ENCODE data around the gene OR13C5. TPM values are rescaled to one million over a fixed set of nuclear protein-coding genes. Genes with fewer than 3 reads are reported as not detected.
A peak's percentile ranks its signal among the peaks of the same experiment; 100 is the strongest.
"Not testable (repeated sequence)": the region's sequence is repeated elsewhere in the genome, so short reads cannot be mapped to it uniquely, and the experiment has no call there.

OR13C5 gene, protein sequence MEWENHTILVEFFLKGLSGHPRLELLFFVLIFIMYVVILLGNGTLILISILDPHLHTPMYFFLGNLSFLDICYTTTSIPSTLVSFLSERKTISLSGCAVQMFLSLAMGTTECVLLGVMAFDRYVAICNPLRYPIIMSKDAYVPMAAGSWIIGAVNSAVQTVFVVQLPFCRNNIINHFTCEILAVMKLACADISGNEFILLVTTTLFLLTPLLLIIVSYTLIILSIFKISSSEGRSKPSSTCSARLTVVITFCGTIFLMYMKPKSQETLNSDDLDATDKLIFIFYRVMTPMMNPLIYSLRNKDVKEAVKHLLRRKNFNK
- polyA plus RNA-seq = not detected

DNA sequence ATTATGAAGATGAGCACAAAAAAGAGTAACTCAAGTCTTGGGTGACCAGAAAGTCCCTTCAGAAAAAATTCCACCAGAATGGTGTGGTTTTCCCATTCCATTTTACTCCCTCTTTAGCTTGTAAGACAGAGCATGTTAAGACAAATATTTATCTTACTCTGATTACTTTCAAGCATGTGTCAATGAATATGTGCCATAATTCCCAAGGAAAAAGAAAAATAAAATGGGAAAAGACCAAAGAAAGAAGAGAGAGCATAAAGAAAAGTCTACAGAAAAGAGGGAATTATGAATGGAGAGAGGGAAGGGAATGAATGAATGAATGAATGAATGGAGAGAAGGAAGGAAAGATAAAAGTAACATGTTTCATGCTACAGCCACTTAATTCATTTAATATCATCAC is at the start of gene OR13C5:
Gene OR13C5 (minus strand): TSS at position 101 of the 400 bp plus-strand sequence. CDS start 0 bp downstream, at position 101.
- not testable (repeated sequence) for H3K4me1 Mint-ChIP-seq, H3K27me3 Mint-ChIP-seq, H3K36me3 Mint-ChIP-seq, H3K4me3 Mint-ChIP-seq, H3K9me3 Mint-ChIP-seq, H3K27ac Mint-ChIP-seq

DNA sequence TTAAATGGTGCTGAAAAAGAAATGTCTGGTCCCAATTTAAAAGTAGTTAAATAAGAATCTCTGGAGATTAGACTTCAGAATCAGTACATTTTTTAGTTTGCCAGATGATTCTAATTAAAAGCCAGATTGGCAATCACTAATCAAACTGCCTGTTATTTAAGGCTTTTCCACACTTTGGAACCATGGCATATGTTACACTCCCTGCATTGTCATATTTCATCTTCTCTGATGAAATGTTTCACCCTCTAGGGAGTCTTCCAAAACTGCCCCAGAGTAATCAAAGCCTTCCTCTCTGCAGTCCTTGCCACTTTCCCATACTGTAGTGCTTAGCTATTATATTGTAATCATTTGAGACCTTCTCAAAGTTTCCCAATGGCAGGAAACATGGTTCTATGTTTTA is 36.2 kb upstream of the OR13C5 start:
- Mint-ChIP-seq H3K4me3 (no peak overlapping the region), H3K9me3 (peaks cover 3 to 16% (median 10%) of the 10 kb centered on the region in 3 donors), H3K36me3 (peaks cover 3% of the 10 kb centered on the region), H3K4me1 (no peaks in the 10 kb centered on the region), H3K27ac (no peak overlapping the region), H3K27me3 (no peaks in the 10 kb centered on the region)

- H3K9me3 Mint-ChIP-seq = peaks cover 0 to 7% (median 7%) of the 10 kb centered on the region in 3 donors
- H3K36me3 Mint-ChIP-seq = peaks cover 3% of the 10 kb centered on the region
- H3K27me3 Mint-ChIP-seq = no peaks in the 10 kb centered on the region
- H3K4me3 Mint-ChIP-seq = no peak overlapping the region
- no peak overlapping the region for H3K27ac Mint-ChIP-seq
- no peaks in the 10 kb centered on the region for H3K4me1 Mint-ChIP-seq
These were observed 34.8 kb upstream of the OR13C5 start for GRCh38 chr9:104633976-104634520.

- not testable (repeated sequence) for H3K4me3 Mint-ChIP-seq, H3K4me1 Mint-ChIP-seq, H3K27me3 Mint-ChIP-seq, H3K36me3 Mint-ChIP-seq, H3K27ac Mint-ChIP-seq
- peaks cover 4 to 15% (median 5%) of the 10 kb centered on the region in 3 donors for H3K9me3 Mint-ChIP-seq
These were observed 26.8 kb upstream of the OR13C5 start for GRCh38 chr9:104625964-104626363.

GRCh38 chr9:104618104-104618503 is 18.9 kb upstream of the OR13C5 start, which contains the start of gene OR13C9:
Gene OR13C9 (minus strand): TSS chr9:104618204. CDS start chr9:104618204, 0 bp downstream.
- Mint-ChIP-seq H3K9me3 (peaks cover 0 to 2% (median 0%) of the 10 kb centered on the region in 3 donors), H3K27me3 (no peaks in the 10 kb centered on the region)

GRCh38 chr9:104617418-104617817 is 18.2 kb upstream of the OR13C5 start:
- Mint-ChIP-seq H3K27me3 (no peaks in the 10 kb centered on the region), H3K27ac (no peak overlapping the region), H3K4me3 (peak overlapping the region in 1 of 4 donors; percentile 19), H3K4me1 (no peaks in the 10 kb centered on the region), H3K36me3 (no peaks in the 10 kb centered on the region), H3K9me3 (no peaks in the 10 kb centered on the region)

More at GRCh38 chr9:104618104-104618503, 18.9 kb upstream of the OR13C5 start, which contains the start of gene OR13C9:
- no peaks in the 10 kb centered on the region for H3K4me1 Mint-ChIP-seq
- no peak within 1 kb of the TSS for H3K27ac Mint-ChIP-seq
- H3K36me3 Mint-ChIP-seq = no peaks in the 10 kb centered on the region
- H3K4me3 Mint-ChIP-seq = peak within 1 kb of the TSS in 1 of 4 donors; percentile 19

- H3K36me3 Mint-ChIP-seq = no peaks in the 10 kb centered on the region
- H3K4me1 Mint-ChIP-seq = no peaks in the 10 kb centered on the region
- H3K4me3 Mint-ChIP-seq = no peak overlapping the region
- H3K27ac Mint-ChIP-seq = no peak overlapping the region
- H3K9me3 Mint-ChIP-seq = no peaks in the 10 kb centered on the region
- H3K27me3 Mint-ChIP-seq = no peaks in the 10 kb centered on the region
These were observed 12.0 kb upstream of the OR13C5 start for GRCh38 chr9:104611213-104611612.

- H3K9me3 Mint-ChIP-seq = no peaks in the 10 kb centered on the region
- no peak overlapping the region for H3K4me3 Mint-ChIP-seq
- H3K27ac Mint-ChIP-seq = no peak overlapping the region
- H3K4me1 Mint-ChIP-seq = no peaks in the 10 kb centered on the region
- no peaks in the 10 kb centered on the region for H3K36me3 Mint-ChIP-seq
- H3K27me3 Mint-ChIP-seq = no peaks in the 10 kb centered on the region
These were observed 9.1 kb upstream of the OR13C5 start for GRCh38 chr9:104608336-104608735.

DNA sequence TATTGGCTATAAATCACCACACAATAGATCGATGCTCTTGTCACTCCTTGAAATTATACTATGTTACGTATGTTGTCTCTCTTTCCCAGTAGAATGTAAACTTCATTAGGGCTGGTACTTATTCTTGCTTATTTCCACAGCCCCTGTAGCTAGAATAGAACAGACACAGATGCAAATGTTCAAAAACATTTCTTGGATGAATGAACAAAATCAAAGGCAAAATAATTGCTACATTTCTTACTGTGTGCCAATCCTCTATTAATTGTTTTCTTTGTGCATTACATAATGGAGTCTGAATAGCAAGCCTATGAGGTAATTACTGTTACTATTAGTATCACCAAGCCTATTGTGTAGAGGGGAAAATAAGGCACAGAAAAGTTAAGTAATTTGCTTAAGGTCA is 6.9 kb upstream of the OR13C5 start:
- no peaks in the 10 kb centered on the region for H3K4me1 Mint-ChIP-seq
- H3K27me3 Mint-ChIP-seq = no peaks in the 10 kb centered on the region
- H3K36me3 Mint-ChIP-seq = no peaks in the 10 kb centered on the region

GRCh38 chr9:104605527-104605926 is 6.3 kb upstream of the OR13C5 start, which contains the start of gene OR13C2:
Gene OR13C2 (minus strand): TSS chr9:104605627. CDS start chr9:104605627, 0 bp downstream.
- H3K4me1 Mint-ChIP-seq, H3K9me3 Mint-ChIP-seq, H3K36me3 Mint-ChIP-seq, H3K4me3 Mint-ChIP-seq, H3K27me3 Mint-ChIP-seq, H3K27ac Mint-ChIP-seq: not testable (repeated sequence)

More for the DNA sequence above, 6.9 kb upstream of the OR13C5 start:
- no peaks in the 10 kb centered on the region for H3K9me3 Mint-ChIP-seq
- H3K27ac Mint-ChIP-seq = no peak overlapping the region
- no peak overlapping the region for H3K4me3 Mint-ChIP-seq

DNA sequence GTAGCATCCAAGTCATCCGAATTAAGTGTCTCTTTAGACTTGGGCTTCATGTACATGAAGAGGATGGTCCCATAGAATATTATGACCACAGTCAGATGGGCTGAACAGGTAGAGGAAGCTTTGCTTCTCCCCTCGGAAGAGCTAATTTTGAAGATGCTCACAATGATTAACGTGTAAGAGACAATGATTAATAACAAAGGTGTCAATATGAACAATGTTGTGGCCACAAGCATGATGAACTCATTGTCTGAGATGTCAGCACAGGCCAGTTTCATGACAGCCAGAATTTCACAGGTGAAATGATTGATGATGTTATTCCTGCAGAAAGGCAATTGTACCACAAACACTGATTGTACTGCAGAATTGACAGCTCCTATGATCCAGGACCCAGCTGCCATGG is 5.6 kb upstream of the OR13C5 start:
- no peaks in the 10 kb centered on the region for H3K36me3 Mint-ChIP-seq
- no peaks in the 10 kb centered on the region for H3K9me3 Mint-ChIP-seq
- no peak overlapping the region for H3K4me3 Mint-ChIP-seq
- H3K27me3 Mint-ChIP-seq = no peaks in the 10 kb centered on the region
- no peak overlapping the region for H3K27ac Mint-ChIP-seq
- H3K4me1 Mint-ChIP-seq = no peaks in the 10 kb centered on the region

DNA sequence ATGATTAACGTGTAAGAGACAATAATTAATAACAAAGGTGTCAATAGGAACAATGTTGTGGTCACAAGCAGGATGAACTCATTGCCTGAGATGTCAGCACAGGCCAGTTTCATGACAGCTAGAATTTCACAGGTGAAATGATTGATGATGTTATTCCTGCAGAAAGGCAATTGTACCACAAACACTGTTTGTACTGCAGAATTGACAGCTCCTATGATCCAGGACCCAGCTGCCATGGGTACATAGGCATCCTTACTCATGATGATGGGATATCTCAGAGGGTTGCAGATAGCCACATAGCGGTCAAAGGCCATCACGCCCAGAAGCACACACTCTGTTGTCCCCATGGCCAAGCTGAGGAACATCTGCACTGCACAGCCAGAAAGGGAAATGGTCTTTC is 464 bp downstream of the OR13C5 start:
- not testable (repeated sequence) for H3K27me3 Mint-ChIP-seq, H3K4me1 Mint-ChIP-seq, H3K36me3 Mint-ChIP-seq, H3K4me3 Mint-ChIP-seq, H3K9me3 Mint-ChIP-seq, H3K27ac Mint-ChIP-seq

DNA sequence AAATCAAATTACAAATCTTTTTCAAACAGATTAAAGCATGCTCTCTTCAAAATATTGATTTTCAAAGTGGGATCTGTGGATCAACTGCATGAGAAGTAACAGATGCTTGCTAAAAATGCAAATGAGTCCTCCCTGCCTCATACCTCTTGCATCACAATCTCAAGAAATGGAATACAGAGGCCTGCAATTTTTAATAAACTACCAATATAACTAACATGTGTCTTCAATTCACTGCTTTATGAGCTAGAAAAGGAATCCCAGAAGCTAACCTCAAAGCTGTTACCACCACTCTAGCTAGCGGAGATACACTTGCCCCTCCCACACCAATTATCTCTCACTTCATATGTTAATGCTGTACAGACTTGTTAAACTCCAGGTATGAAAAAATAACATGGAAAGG is 9.6 kb downstream of the OR13C5 start:
- Mint-ChIP-seq H3K36me3 (no peaks in the 10 kb centered on the region), H3K4me3 (no peak overlapping the region), H3K27me3 (no peaks in the 10 kb centered on the region), H3K4me1 (peaks cover 0 to 2% (median 0%) of the 10 kb centered on the region in 3 donors), H3K9me3 (peaks cover 4 to 5% (median 4%) of the 10 kb centered on the region in 3 donors), H3K27ac (no peak overlapping the region)

- H3K9me3 Mint-ChIP-seq = no peaks in the 10 kb centered on the region
- H3K27ac Mint-ChIP-seq = no peak overlapping the region
These were observed 12.6 kb downstream of the OR13C5 start for GRCh38 chr9:104586496-104587180.

DNA sequence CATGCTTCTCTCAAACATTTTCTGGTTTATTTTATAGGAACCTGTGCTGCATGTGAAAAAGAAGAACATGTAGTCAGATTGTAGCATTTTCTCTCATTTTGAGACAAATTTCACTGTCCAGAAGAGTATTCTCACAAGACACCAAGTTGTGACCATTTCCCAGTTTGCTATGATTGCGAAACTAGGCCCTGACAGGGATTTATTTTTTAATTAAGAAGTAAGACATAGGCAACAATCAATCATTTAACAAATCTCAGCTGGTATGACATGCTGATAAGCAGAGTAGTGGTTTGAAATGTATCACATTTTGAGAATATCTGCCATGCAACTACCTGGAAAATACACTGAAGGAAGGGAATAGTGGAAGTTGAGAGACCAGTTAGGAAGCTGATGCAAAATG is 18.7 kb downstream of the OR13C5 start:
- no peak overlapping the region for H3K4me3 Mint-ChIP-seq
- H3K27me3 Mint-ChIP-seq = no peaks in the 10 kb centered on the region
- H3K9me3 Mint-ChIP-seq = no peaks in the 10 kb centered on the region
- no peaks in the 10 kb centered on the region for H3K4me1 Mint-ChIP-seq
- H3K27ac Mint-ChIP-seq = no peak overlapping the region
- H3K36me3 Mint-ChIP-seq = no peaks in the 10 kb centered on the region

More at GRCh38 chr9:104586496-104587180, 12.6 kb downstream of the OR13C5 start:
- Mint-ChIP-seq H3K4me3 (no peak overlapping the region), H3K27me3 (no peaks in the 10 kb centered on the region), H3K36me3 (no peaks in the 10 kb centered on the region), H3K4me1 (peaks cover 0 to 2% (median 0%) of the 10 kb centered on the region in 3 donors)
